H1 (cell line): ENCODE results near the gene PPP2R2B.

ENCODE experiments used
- CHD2 ChIP-seq: IDR thresholded peaks from 2 replicates; pipeline ENCODE4 v1.6.1; 2012; ENCODE audit warnings: low read length, improper control_type of control experiment
- CREB1 ChIP-seq: IDR thresholded peaks from 2 replicates; pipeline ENCODE4 v1.6.1; 2012; ENCODE audit warnings: inconsistent platforms
- EP300 ChIP-seq, 2 experiments: IDR thresholded peaks; 1 replicate in 1 of 2; 2 replicates in 1 of 2; pipeline ENCODE4 v1.6.1; 2011 to 2012; ENCODE audit warnings: low read depth in 2 of 2, low read length in 2 of 2, mild to moderate bottlenecking in 2 of 2, borderline replicate concordance in 1 of 2, inconsistent platforms in 1 of 2, moderate library complexity in 1 of 2
- EZH2 ChIP-seq: fragments of 200-600 bp; sonication (generic); IDR thresholded peaks from 2 replicates; pipeline ENCODE4 v1.7.1; 2012; ENCODE audit warnings: low read depth, mild to moderate bottlenecking, moderate library complexity, low read length, inconsistent platforms; ENCODE audit not compliant: severe bottlenecking
- POLR2AphosphoS5 ChIP-seq: IDR thresholded peaks from 2 replicates; pipeline ENCODE4 v1.6.1; 2011; ENCODE audit warnings: low read depth, low read length
- RAD21 ChIP-seq, 2 experiments: IDR thresholded peaks in 1 of 2; conservative IDR thresholded peaks in 1 of 2; 2 replicates each; pipeline ENCODE4 v1.6.1; 2011; ENCODE audit warnings: low read depth in 2 of 2, low read length in 2 of 2, improper control_type of control experiment in 1 of 2, inconsistent platforms in 1 of 2, mild to moderate bottlenecking in 1 of 2, moderate library complexity in 1 of 2
- RBBP5 ChIP-seq: IDR thresholded peaks from 2 replicates; pipeline ENCODE4 v1.7.1; 2012; ENCODE audit warnings: low read depth, mild to moderate bottlenecking, inconsistent platforms, low read length, moderate library complexity, borderline replicate concordance
- SRF ChIP-seq: IDR thresholded peaks from 2 replicates; pipeline ENCODE4 v1.6.1; 2011; ENCODE audit warnings: mild to moderate bottlenecking, low read depth, low read length, moderate library complexity
- TF ChIP-seq, protein P1 (sequence below), 3 experiments: IDR thresholded peaks; 1 replicate in 2 of 3; 2 replicates in 1 of 3; pipeline versions ENCODE4 v1.5.1 to v1.6.1; 2011; ENCODE audit warnings: low read length in 3 of 3, mild to moderate bottlenecking in 3 of 3, inconsistent platforms in 2 of 3, low read depth in 1 of 3, moderate library complexity in 1 of 3; ENCODE audit not compliant: insufficient read depth in 1 of 3; ENCODE audit errors: control extremely low read depth in 1 of 3

DNA sequence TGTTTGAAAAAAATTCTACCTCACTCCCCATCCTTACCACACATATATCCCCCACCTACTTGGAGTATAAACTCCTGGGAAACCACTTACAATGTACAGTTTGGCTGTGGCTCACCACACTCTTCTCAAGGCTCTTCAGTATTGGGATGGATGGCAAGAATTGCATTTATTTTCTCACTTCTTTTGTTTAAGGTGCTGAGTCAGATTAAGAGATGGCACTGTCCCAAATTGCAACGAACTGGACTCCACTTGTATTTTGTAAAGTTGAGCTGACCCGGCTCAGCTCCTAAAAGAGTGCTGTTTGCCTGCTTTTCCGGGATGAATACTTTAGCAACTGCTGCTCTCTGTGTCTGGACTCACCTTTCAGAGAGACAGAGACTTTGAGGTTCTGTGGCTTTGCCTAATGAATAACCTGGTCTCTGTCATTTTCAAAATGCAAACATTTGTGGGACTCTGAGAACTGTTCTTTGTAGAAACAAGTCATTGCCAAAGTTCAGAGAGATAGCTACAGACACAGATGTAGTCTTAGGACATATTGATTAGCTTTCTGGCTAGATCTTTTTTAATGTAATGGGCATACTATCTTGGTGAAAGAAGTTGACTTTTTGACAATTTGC lies 42.2 kb downstream of the PPP2R2B start:
- TF ChIP-seq, protein P1, sequence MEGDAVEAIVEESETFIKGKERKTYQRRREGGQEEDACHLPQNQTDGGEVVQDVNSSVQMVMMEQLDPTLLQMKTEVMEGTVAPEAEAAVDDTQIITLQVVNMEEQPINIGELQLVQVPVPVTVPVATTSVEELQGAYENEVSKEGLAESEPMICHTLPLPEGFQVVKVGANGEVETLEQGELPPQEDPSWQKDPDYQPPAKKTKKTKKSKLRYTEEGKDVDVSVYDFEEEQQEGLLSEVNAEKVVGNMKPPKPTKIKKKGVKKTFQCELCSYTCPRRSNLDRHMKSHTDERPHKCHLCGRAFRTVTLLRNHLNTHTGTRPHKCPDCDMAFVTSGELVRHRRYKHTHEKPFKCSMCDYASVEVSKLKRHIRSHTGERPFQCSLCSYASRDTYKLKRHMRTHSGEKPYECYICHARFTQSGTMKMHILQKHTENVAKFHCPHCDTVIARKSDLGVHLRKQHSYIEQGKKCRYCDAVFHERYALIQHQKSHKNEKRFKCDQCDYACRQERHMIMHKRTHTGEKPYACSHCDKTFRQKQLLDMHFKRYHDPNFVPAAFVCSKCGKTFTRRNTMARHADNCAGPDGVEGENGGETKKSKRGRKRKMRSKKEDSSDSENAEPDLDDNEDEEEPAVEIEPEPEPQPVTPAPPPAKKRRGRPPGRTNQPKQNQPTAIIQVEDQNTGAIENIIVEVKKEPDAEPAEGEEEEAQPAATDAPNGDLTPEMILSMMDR (IDR thresholded peaks at IDR 0.05; ENCODE audit: control extremely low read depth in 1 of 3, insufficient read depth in 1 of 3, low read depth in 1 of 3, low read length in 3 of 3) = no peak
- no peak for TF ChIP-seq EZH2
- TF ChIP-seq SRF = no peak
- TF ChIP-seq POLR2AphosphoS5 = no peak
- no peak for TF ChIP-seq CREB1
- TF ChIP-seq RAD21 (IDR thresholded peaks at IDR 0.05 in 1 of 2, conservative IDR thresholded peaks at IDR 0.05 in 1 of 2; ENCODE audit: low read depth in 2 of 2, low read length in 2 of 2) = no peak
- no peak for TF ChIP-seq CHD2
- TF ChIP-seq RBBP5 = no peak
- no peak for TF ChIP-seq EP300 (IDR thresholded peaks at IDR 0.05; ENCODE audit: borderline replicate concordance in 1 of 2, low read depth in 2 of 2, low read length in 2 of 2)
